Epithelial cell of esophagus (primary cell): ENCODE results near the gene ABTB2.
A peak's percentile ranks its signal among the peaks of the same experiment; 100 is the strongest.

Experiments
- DNase-seq: peaks from one replicate; pipeline ENCODE4 v3.0.0; 2010; ENCODE audit warnings: low read depth
- H3K4me3 ChIP-seq: 2 replicates; pipeline ENCODE4 v1.5.1; 2011; ENCODE audit warnings: mild to moderate bottlenecking, low read length, control low read depth
- TF ChIP-seq, protein P1 (sequence below): IDR thresholded peaks from 2 replicates; pipeline ENCODE4 v1.5.1; 2011; ENCODE audit warnings: low read depth, mild to moderate bottlenecking, low read length, control low read depth, inconsistent platforms; ENCODE audit not compliant: insufficient read depth; ENCODE audit errors: missing control alignments

Gene ABTB2

DNA sequence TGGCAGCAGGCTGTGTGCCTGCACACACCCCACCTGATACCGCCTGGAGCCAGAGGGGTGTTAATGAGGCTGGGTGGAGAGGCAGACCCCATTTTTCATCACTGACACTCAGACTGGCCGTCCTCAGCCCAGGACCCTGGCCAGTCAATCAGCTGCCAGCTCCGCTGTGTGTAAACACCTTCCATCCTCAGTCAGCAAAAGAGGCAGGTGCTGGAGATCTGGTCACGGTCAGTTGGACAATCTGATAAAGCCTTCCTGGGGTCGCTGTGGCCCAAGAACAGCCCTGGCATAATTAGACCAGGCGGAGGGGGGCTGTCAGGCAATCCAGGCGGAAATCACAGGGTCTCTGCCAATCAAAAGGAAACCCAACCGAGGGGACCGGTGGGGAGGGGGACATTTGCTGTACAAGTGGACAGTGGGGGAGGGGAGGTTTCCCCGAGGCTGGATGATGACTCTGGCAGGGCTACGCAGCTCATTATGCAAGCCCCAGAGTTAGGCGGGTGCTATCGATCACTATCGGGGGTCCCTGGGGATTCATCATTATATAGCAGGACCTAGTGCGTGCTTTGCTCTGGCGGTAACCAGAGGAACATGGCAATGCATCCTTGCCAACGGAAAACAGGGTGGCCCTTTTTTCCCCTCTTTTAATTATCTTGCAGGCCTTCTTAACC, 72.9 kb downstream of the ABTB2 start:
- TF ChIP-seq, protein P1, sequence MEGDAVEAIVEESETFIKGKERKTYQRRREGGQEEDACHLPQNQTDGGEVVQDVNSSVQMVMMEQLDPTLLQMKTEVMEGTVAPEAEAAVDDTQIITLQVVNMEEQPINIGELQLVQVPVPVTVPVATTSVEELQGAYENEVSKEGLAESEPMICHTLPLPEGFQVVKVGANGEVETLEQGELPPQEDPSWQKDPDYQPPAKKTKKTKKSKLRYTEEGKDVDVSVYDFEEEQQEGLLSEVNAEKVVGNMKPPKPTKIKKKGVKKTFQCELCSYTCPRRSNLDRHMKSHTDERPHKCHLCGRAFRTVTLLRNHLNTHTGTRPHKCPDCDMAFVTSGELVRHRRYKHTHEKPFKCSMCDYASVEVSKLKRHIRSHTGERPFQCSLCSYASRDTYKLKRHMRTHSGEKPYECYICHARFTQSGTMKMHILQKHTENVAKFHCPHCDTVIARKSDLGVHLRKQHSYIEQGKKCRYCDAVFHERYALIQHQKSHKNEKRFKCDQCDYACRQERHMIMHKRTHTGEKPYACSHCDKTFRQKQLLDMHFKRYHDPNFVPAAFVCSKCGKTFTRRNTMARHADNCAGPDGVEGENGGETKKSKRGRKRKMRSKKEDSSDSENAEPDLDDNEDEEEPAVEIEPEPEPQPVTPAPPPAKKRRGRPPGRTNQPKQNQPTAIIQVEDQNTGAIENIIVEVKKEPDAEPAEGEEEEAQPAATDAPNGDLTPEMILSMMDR: no peak
- no peak overlapping the region for H3K4me3 ChIP-seq
- no peak for DNase-seq

DNA sequence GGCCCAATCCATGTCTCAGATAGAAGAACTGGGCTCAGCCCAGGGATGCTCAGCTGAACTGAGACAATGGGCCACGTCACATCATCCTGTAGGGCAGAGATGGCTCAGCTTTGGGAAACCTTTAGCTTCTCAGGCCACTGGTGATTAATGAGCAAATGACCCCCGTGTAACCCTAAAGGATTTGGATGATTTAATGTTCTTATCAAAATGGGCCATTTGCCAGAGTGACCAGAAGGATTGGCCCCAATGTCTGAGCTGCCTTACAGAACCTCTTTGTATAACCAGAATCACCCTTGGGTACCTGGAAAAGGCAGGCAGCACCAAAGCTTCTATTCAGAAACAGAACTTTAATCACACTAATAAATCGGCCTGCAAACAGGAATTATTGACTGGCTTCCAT, 73.7 kb downstream of the ABTB2 start:
- no peak for DNase-seq
- no peak overlapping the region for H3K4me3 ChIP-seq
- TF ChIP-seq, protein P1: no peak

DNA sequence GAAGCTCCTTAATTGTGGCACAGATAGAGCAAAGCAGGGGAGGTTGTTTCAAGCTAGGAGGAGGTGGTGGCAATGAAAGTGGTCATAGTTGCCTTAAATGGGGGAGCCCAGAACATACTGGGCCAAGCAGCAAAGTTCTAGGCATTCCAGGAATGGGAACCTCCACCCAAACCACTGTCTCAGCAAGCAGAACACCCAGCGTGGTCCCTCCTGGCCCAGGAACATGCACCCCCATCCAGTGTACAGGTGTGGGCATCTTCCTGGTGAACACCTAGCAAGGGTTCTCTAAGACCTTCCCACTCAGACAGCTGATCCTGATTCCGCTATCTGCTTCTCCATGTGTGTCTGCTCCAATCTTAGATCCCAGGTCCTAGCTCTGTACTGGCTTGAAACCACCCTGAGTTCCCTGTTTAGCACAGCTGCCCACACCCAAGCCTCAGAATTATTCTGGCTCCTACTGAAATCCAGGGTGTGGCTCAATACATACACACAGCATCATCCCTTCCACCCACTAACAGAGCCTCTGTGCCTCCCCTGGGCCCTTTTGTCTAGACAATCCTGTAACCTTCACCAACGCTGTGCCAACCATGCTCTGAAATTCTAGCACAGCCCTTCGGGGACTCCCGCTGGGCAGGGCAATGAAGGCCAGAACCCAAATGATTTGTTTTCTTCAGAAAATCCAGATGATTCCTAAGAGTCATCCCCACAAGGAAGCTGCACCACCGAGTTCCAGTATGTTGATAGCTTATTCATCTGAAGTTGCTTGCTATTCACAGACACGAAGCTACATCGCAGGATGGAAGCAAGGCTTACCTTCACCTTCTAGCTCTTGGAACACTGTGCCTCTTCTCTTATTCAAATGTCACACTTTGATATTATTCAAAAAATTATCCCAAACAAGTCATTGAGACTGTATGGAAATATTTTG, 76.6 kb downstream of the ABTB2 start:
- no peak overlapping the region for H3K4me3 ChIP-seq
- TF ChIP-seq, protein P1: no peak
- peak; percentile 18 for DNase-seq

DNA sequence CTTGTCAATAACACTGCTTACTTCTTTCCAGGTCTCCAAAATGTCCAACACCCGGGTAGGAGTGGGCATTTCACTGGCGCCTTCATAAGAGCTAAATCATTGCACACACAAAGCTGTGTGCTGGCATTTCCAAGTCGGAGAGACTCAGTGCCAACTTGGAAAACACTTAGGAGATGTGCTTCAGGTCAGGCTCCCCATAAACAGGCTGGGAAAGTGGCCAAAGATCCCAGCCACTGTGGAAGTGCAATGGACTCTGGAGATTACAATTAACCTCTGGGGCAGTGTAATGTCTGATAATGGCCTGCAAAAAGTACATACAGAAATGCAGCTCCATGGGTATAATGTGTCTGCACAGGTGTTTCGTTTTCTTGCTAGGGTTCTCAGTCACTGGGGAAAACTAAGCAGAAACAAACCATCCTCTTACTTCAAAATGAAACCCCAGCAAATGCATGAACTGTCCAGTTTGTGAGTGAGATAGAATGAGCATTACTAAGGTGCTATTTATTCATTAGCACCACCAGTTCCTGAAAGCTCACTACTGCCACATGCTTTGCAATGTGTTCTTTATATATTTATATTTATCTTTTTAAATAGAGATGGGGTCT, 79.0 kb downstream of the ABTB2 start:
- TF ChIP-seq, protein P1: no peak
- no peak for DNase-seq
- H3K4me3 ChIP-seq: no peak overlapping the region

DNA sequence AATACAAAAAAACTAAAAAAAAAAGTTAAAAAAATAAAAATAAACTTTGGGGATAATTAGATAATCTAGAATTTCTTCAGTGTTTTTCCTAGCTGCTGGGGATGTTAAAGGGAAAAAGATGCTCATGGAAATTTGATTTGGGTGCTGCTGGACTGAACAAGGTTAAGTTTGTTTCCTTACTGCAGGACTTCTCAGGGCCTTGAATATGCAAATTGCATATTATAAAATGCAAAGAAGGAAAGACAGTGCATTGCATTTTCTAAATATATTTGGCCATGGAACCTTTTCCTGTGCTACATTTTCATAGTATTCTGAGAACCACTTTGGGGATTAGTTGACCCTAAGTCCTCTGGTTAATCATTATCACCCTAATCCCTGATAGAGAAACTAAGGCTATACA, 79.6 kb downstream of the ABTB2 start:
- no peak overlapping the region for H3K4me3 ChIP-seq
- TF ChIP-seq, protein P1: no peak
- DNase-seq: no peak

DNA sequence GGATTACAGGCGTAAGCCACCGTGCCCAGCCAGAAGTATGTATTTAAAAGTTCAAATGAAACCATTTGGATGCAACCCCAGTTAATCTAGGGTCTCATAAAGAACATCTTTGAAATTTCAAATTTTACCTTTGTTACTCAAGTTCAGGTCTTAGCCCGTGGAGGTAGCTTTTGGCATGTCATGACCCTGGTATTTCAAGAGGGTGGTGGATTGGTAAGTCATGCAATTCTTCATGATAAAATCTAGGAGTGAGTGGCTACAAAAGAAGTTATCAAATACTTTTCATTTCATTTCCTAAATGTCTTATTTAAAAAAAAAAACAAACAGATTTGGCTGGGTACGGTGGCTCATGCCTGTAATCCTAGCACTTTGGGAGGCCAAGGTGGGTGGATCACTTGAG, 80.6 kb downstream of the ABTB2 start:
- TF ChIP-seq, protein P1: no peak
- H3K4me3 ChIP-seq: no peak overlapping the region
- no peak for DNase-seq
